HG02973 (cell line): ENCODE measurements around the gene SCNN1A.

Experiments used
- ATAC-seq: cut with Tn5 transposase; IDR thresholded peaks from one replicate; pipeline ENCODE4 v1.9.1; 2021; ENCODE audit warnings: moderate library complexity; ENCODE audit not compliant: unreplicated experiment

Gene SCNN1A

GRCh38 chr12:6335451-6336078, 39.8 kb downstream of the SCNN1A start:
- no peak for ATAC-seq

- no peak for ATAC-seq
These were observed 40.4 kb downstream of the SCNN1A start for GRCh38 chr12:6334940-6335450.

- no peak for ATAC-seq
These were observed 41.0 kb downstream of the SCNN1A start for GRCh38 chr12:6334359-6334758.

- ATAC-seq = no peak
These were observed 41.8 kb downstream of the SCNN1A start for GRCh38 chr12:6333566-6333965.

GRCh38 chr12:6333029-6333428, 42.3 kb downstream of the SCNN1A start:
- ATAC-seq = no peak

GRCh38 chr12:6332459-6332858, 42.9 kb downstream of the SCNN1A start:
- ATAC-seq = no peak

- ATAC-seq = no peak
These were observed 44.2 kb downstream of the SCNN1A start for GRCh38 chr12:6330999-6331714.

- no peak for ATAC-seq
These were observed 45.2 kb downstream of the SCNN1A start for GRCh38 chr12:6330192-6330591.

GRCh38 chr12:6329703-6330064, 45.7 kb downstream of the SCNN1A start:
- no peak for ATAC-seq

GRCh38 chr12:6328945-6329702, 46.2 kb downstream of the SCNN1A start:
- no peak for ATAC-seq

GRCh38 chr12:6328045-6328779, 47.2 kb downstream of the SCNN1A start:
- ATAC-seq = no peak

GRCh38 chr12:6327229-6328041, 47.9 kb downstream of the SCNN1A start:
- ATAC-seq = no peak

- no peak for ATAC-seq
These were observed 48.8 kb downstream of the SCNN1A start for GRCh38 chr12:6326316-6327228.

- ATAC-seq = no peak
These were observed 50.2 kb downstream of the SCNN1A start for GRCh38 chr12:6324936-6325750.

- ATAC-seq = no peak
These were observed 51.2 kb downstream of the SCNN1A start for GRCh38 chr12:6323995-6324711.

GRCh38 chr12:6323340-6323994, 51.9 kb downstream of the SCNN1A start:
- peak; percentile 42 for ATAC-seq

- peak; percentile 25 for ATAC-seq
These were observed 52.4 kb downstream of the SCNN1A start for GRCh38 chr12:6322969-6323339.
